ENCODE measurements around the gene CLIC4.
A peak's percentile ranks its signal among the peaks of the same experiment; 100 is the strongest.
"Not testable (repeated sequence)": the region's sequence is repeated elsewhere in the genome, so short reads cannot be mapped to it uniquely, and the experiment has no call there.

CLIC4 gene

GRCh38 chr1:24744911-24745710 is at the start of gene CLIC4:
CLIC4 (plus strand) TSS chr1:24745447; CDS start chr1:24745554, 107 bp downstream.
- no peaks in the 10 kb centered on the region for H3K9me2 ChIP-seq (replicated peaks; ENCODE audit: low read depth, low read length)
- H4K20me1 ChIP-seq (ENCODE audit: insufficient read depth, low read length, poor library complexity, severe bottlenecking), result peaks cover 38% of the 10 kb centered on the region
- H3K4me3 ChIP-seq (ENCODE audit: low read length, poor library complexity, severe bottlenecking), result peak within 1 kb of the TSS; percentile 82
- H3K27me3 ChIP-seq (ENCODE audit: insufficient read depth, low read length, poor library complexity, severe bottlenecking), result no peaks in the 10 kb centered on the region
- peak within 1 kb of the TSS; percentile 50; the same call in 1 of the 2 replicates for H2AFZ ChIP-seq (ENCODE audit: low read length)
- peaks cover 49% of the 10 kb centered on the region for H3K79me2 ChIP-seq (ENCODE audit: insufficient read depth, low read length)
- no peaks in the 10 kb centered on the region for H3F3A ChIP-seq (ENCODE audit: low read depth)
- H3K36me3 ChIP-seq (ENCODE audit: insufficient read depth, low read length), result no peaks in the 10 kb centered on the region
- no peak for TF ChIP-seq EZH2phosphoT487 (IDR thresholded peaks at IDR 0.05; ENCODE audit: borderline replicate concordance)
- TF ChIP-seq CTCF (conservative IDR thresholded peaks at IDR 0.05; ENCODE audit: low read length), result no peak
- H3K9ac ChIP-seq (ENCODE audit: low read depth, low read length, poor library complexity, severe bottlenecking), result peak within 1 kb of the TSS; percentile 88
- H3K9me3 ChIP-seq (ENCODE audit: insufficient read depth, low read depth, low read length), result no peaks in the 10 kb centered on the region
- peaks cover 48% of the 10 kb centered on the region for H3K4me1 ChIP-seq (ENCODE audit: insufficient read depth, low read length, poor library complexity, severe bottlenecking)
- peak within 1 kb of the TSS; percentile 64 for H3K4me2 ChIP-seq (ENCODE audit: low read depth, low read length, poor library complexity, severe bottlenecking)

GRCh38 chr1:24696041-24696755 is 49.0 kb upstream of the CLIC4 start:
- no peak overlapping the region for H3K4me3 ChIP-seq (ENCODE audit: low read length, poor library complexity, severe bottlenecking)
- no peaks in the 10 kb centered on the region for H3F3A ChIP-seq (ENCODE audit: low read depth)
- no peaks in the 10 kb centered on the region for H3K27me3 ChIP-seq (ENCODE audit: insufficient read depth, low read length, poor library complexity, severe bottlenecking)
- H3K4me1 ChIP-seq (ENCODE audit: insufficient read depth, low read length, poor library complexity, severe bottlenecking), result no peaks in the 10 kb centered on the region
- no peak overlapping the region for H3K4me2 ChIP-seq (ENCODE audit: low read depth, low read length, poor library complexity, severe bottlenecking)
- TF ChIP-seq EZH2phosphoT487 (IDR thresholded peaks at IDR 0.05; ENCODE audit: borderline replicate concordance) (no peak), CTCF (conservative IDR thresholded peaks at IDR 0.05; ENCODE audit: low read length) (no peak)
- H3K9ac ChIP-seq (ENCODE audit: low read depth, low read length, poor library complexity, severe bottlenecking), result no peak overlapping the region
- H3K36me3 ChIP-seq (ENCODE audit: insufficient read depth, low read length), result no peaks in the 10 kb centered on the region
- no peaks in the 10 kb centered on the region for H3K79me2 ChIP-seq (ENCODE audit: insufficient read depth, low read length)
- no peak overlapping the region for H2AFZ ChIP-seq (ENCODE audit: low read length)
- no peaks in the 10 kb centered on the region for H3K9me3 ChIP-seq (ENCODE audit: insufficient read depth, low read depth, low read length)
- no peaks in the 10 kb centered on the region for H3K9me2 ChIP-seq (replicated peaks; ENCODE audit: low read depth, low read length)
- no peaks in the 10 kb centered on the region for H4K20me1 ChIP-seq (ENCODE audit: insufficient read depth, low read length, poor library complexity, severe bottlenecking)

- H3K9me3 ChIP-seq (ENCODE audit: insufficient read depth, low read depth, low read length), result no peaks in the 10 kb centered on the region
- no peaks in the 10 kb centered on the region for H3K4me1 ChIP-seq (ENCODE audit: insufficient read depth, low read length, poor library complexity, severe bottlenecking)
- no peak overlapping the region for H3K4me3 ChIP-seq (ENCODE audit: low read length, poor library complexity, severe bottlenecking)
- 0 out of 2 replicates have a peak overlapping the region, but pooled peaks have one; percentile 20 for H2AFZ ChIP-seq (ENCODE audit: low read length)
- no peaks in the 10 kb centered on the region for H4K20me1 ChIP-seq (ENCODE audit: insufficient read depth, low read length, poor library complexity, severe bottlenecking)
- peak overlapping the region; percentile 30 for H3K4me2 ChIP-seq (ENCODE audit: low read depth, low read length, poor library complexity, severe bottlenecking)
- no peaks in the 10 kb centered on the region for H3K9me2 ChIP-seq (replicated peaks; ENCODE audit: low read depth, low read length)
- no peaks in the 10 kb centered on the region for H3K79me2 ChIP-seq (ENCODE audit: insufficient read depth, low read length)
- no peak overlapping the region for H3K9ac ChIP-seq (ENCODE audit: low read depth, low read length, poor library complexity, severe bottlenecking)
- no peaks in the 10 kb centered on the region for H3K27me3 ChIP-seq (ENCODE audit: insufficient read depth, low read length, poor library complexity, severe bottlenecking)
- TF ChIP-seq CTCF (conservative IDR thresholded peaks at IDR 0.05; ENCODE audit: low read length), result no peak
- TF ChIP-seq EZH2phosphoT487 (IDR thresholded peaks at IDR 0.05; ENCODE audit: borderline replicate concordance), result no peak
- H3F3A ChIP-seq (ENCODE audit: low read depth), result no peaks in the 10 kb centered on the region
- H3K36me3 ChIP-seq (ENCODE audit: insufficient read depth, low read length), result no peaks in the 10 kb centered on the region
Measured at GRCh38 chr1:24696756-24697330, 48.4 kb upstream of the CLIC4 start.

GRCh38 chr1:24697453-24698001 is 47.7 kb upstream of the CLIC4 start:
- not testable (repeated sequence) for H3K9ac ChIP-seq (ENCODE audit: low read depth, low read length, poor library complexity, severe bottlenecking); H4K20me1 ChIP-seq (ENCODE audit: insufficient read depth, low read length, poor library complexity, severe bottlenecking); H3K4me3 ChIP-seq (ENCODE audit: low read length, poor library complexity, severe bottlenecking); H3F3A ChIP-seq (ENCODE audit: low read depth); H3K4me1 ChIP-seq (ENCODE audit: insufficient read depth, low read length, poor library complexity, severe bottlenecking); H3K79me2 ChIP-seq (ENCODE audit: insufficient read depth, low read length); H3K9me3 ChIP-seq (ENCODE audit: insufficient read depth, low read depth, low read length); H3K9me2 ChIP-seq (replicated peaks; ENCODE audit: low read depth, low read length); H3K27me3 ChIP-seq (ENCODE audit: insufficient read depth, low read length, poor library complexity, severe bottlenecking); H3K36me3 ChIP-seq (ENCODE audit: insufficient read depth, low read length)
- Histone ChIP-seq H3K4me2 (ENCODE audit: low read depth, low read length, poor library complexity, severe bottlenecking) (peak overlapping the region; percentile 30), H2AFZ (ENCODE audit: low read length) (0 out of 2 replicates have a peak overlapping the region, but pooled peaks have one; percentile 20)
